Osteoblast (primary cell): ENCODE data around the gene NXPH4. TPM values are rescaled to one million over a fixed set of nuclear protein-coding genes. Genes with fewer than 3 reads are reported as not detected.

Experiments used
- DNase-seq: peaks from one replicate; pipeline ENCODE4 v3.0.0; 2011; ENCODE audit warnings: low spot score, mixed read lengths; ENCODE audit not compliant: insufficient read length; ENCODE audit errors: missing footprints
- H2AFZ ChIP-seq: 2 replicates; pipeline ENCODE4 v1.6.0; 2011; ENCODE audit warnings: mild to moderate bottlenecking, low read length
- H3K27ac ChIP-seq: 2 replicates; pipeline ENCODE4 v1.5.1; 2011; ENCODE audit warnings: mild to moderate bottlenecking, low read depth, low read length, moderate library complexity
- H3K27me3 ChIP-seq: 2 replicates; pipeline ENCODE4 v1.6.0; 2012; ENCODE audit warnings: mild to moderate bottlenecking, control low read depth, inconsistent platforms, low read length, moderate library complexity; ENCODE audit not compliant: insufficient read depth
- H3K36me3 ChIP-seq: 2 replicates; pipeline ENCODE4 v1.5.1; 2011; ENCODE audit warnings: mild to moderate bottlenecking, low read length, control low read depth, moderate library complexity; ENCODE audit not compliant: insufficient read depth
- H3K4me1 ChIP-seq: 2 replicates; pipeline ENCODE4 v1.5.1; 2011; ENCODE audit warnings: mild to moderate bottlenecking, low read length, control low read depth, moderate library complexity; ENCODE audit not compliant: insufficient read depth
- H3K4me2 ChIP-seq: 2 replicates; pipeline ENCODE4 v1.6.0; 2011; ENCODE audit warnings: mild to moderate bottlenecking, low read length; ENCODE audit not compliant: insufficient read depth
- H3K4me3 ChIP-seq: fragments of 200-600 bp; sonication (generic); 3 replicates; pipeline ENCODE4 v1.5.1; 2012; ENCODE audit warnings: mild to moderate bottlenecking, low read length, inconsistent platforms; ENCODE audit not compliant: insufficient read depth
- H3K79me2 ChIP-seq: 2 replicates; pipeline ENCODE4 v1.6.0; 2012; ENCODE audit warnings: mild to moderate bottlenecking, low read length, control low read depth, inconsistent platforms; ENCODE audit not compliant: insufficient read depth
- H3K9me3 ChIP-seq: 2 replicates; pipeline ENCODE4 v1.5.1; 2011; ENCODE audit warnings: low read depth, low read length, control low read depth
- H4K20me1 ChIP-seq: 2 replicates; pipeline ENCODE4 v1.6.0; 2012; ENCODE audit warnings: mild to moderate bottlenecking, low read length, control low read depth; ENCODE audit not compliant: insufficient read depth
- total RNA-seq: library from RNA; depleted of rRNA; stranded (reverse); fragments of >200 nt; gene quantifications from 2 replicates; pipeline ENCODE4 v1.2.3, GENCODE V29; 2012
- TF ChIP-seq, protein P1 (sequence below): IDR thresholded peaks from 2 replicates; pipeline ENCODE4 v1.5.1; 2011; ENCODE audit warnings: mild to moderate bottlenecking, low read depth, low read length, moderate library complexity; ENCODE audit errors: extremely low read depth

NXPH4 gene
- total RNA-seq, 1 donor, result 1.1 TPM

DNA sequence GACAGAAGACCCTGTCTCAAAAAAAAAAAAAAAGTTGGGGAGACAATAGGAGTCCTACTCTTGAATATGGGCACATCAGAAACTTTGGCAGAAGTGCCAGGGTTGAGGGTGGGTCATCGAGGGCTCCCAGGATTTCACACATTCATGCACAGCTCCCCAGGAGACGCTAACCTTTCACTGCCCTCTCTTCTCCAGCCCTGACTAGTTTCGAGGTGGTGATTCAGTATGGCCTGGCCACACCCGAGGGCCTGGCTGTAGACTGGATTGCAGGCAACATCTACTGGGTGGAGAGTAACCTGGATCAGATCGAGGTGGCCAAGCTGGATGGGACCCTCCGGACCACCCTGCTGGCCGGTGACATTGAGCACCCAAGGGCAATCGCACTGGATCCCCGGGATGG, 39.7 kb upstream of the NXPH4 start:
- Histone ChIP-seq H3K27me3 (no peaks in the 10 kb centered on the region), H3K9me3 (no peaks in the 10 kb centered on the region), H4K20me1 (peaks cover 62% of the 10 kb centered on the region), H3K4me2 (no peak overlapping the region), H3K27ac (peak overlapping the region; percentile 65), H3K4me1 (peaks cover 3% of the 10 kb centered on the region), H3K36me3 (peaks cover 96% of the 10 kb centered on the region), H2AFZ (no peak overlapping the region), H3K79me2 (peaks cover 88% of the 10 kb centered on the region), H3K4me3 (no peak overlapping the region)
- peak; percentile 96 for DNase-seq
- TF ChIP-seq, protein P1, sequence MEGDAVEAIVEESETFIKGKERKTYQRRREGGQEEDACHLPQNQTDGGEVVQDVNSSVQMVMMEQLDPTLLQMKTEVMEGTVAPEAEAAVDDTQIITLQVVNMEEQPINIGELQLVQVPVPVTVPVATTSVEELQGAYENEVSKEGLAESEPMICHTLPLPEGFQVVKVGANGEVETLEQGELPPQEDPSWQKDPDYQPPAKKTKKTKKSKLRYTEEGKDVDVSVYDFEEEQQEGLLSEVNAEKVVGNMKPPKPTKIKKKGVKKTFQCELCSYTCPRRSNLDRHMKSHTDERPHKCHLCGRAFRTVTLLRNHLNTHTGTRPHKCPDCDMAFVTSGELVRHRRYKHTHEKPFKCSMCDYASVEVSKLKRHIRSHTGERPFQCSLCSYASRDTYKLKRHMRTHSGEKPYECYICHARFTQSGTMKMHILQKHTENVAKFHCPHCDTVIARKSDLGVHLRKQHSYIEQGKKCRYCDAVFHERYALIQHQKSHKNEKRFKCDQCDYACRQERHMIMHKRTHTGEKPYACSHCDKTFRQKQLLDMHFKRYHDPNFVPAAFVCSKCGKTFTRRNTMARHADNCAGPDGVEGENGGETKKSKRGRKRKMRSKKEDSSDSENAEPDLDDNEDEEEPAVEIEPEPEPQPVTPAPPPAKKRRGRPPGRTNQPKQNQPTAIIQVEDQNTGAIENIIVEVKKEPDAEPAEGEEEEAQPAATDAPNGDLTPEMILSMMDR, result no peak

DNA sequence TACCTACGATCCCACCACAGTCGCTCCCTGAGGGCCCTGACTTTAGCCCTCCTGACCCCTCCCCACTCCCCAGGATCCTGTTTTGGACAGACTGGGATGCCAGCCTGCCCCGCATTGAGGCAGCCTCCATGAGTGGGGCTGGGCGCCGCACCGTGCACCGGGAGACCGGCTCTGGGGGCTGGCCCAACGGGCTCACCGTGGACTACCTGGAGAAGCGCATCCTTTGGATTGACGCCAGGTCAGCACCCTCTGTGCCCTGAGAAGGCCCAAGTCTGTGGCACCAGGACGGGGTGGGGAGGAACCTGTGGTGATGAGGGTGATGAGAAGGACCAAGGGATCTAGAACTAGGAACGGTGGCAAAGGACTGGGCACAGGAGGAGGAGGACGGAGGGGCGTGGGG, 39.2 kb upstream of the NXPH4 start:
- peak overlapping the region; percentile 65 for H3K27ac ChIP-seq
- TF ChIP-seq, protein P1, result no peak
- no peak overlapping the region for H2AFZ ChIP-seq
- DNase-seq, result peak; percentile 18
- H3K79me2 ChIP-seq, result peaks cover 89% of the 10 kb centered on the region
- peaks cover 66% of the 10 kb centered on the region for H4K20me1 ChIP-seq
- no peaks in the 10 kb centered on the region for H3K27me3 ChIP-seq
- H3K36me3 ChIP-seq, result peaks cover 100% of the 10 kb centered on the region
- no peak overlapping the region for H3K4me3 ChIP-seq
- H3K9me3 ChIP-seq, result no peaks in the 10 kb centered on the region
- no peak overlapping the region for H3K4me2 ChIP-seq
- peaks cover 3% of the 10 kb centered on the region for H3K4me1 ChIP-seq

DNA sequence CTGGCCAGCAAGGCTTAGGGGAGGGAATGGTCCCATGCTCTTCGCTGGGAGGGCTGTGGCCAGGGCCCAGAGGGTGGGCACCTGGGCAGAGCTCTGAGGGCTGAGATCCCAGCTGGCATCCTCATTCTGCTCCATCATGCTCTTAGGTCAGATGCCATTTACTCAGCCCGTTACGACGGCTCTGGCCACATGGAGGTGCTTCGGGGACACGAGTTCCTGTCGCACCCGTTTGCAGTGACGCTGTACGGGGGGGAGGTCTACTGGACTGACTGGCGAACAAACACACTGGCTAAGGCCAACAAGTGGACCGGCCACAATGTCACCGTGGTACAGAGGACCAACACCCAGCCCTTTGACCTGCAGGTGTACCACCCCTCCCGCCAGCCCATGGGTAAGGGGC, 38.4 kb upstream of the NXPH4 start:
- no peak overlapping the region for H3K27ac ChIP-seq
- H3K79me2 ChIP-seq, result peaks cover 84% of the 10 kb centered on the region
- peak; percentile 55 for DNase-seq
- H3K9me3 ChIP-seq, result no peaks in the 10 kb centered on the region
- peaks cover 3% of the 10 kb centered on the region for H3K4me1 ChIP-seq
- no peak overlapping the region for H2AFZ ChIP-seq
- H3K27me3 ChIP-seq, result no peaks in the 10 kb centered on the region
- no peak overlapping the region for H3K4me2 ChIP-seq
- H3K4me3 ChIP-seq, result no peak overlapping the region
- TF ChIP-seq, protein P1, result no peak
- H4K20me1 ChIP-seq, result peaks cover 61% of the 10 kb centered on the region
- peaks cover 94% of the 10 kb centered on the region for H3K36me3 ChIP-seq

GRCh38 chr12:57179331-57180086, 37.1 kb upstream of the NXPH4 start:
- H3K36me3 ChIP-seq, result peaks cover 94% of the 10 kb centered on the region

More at GRCh38 chr12:57179331-57180086, 37.1 kb upstream of the NXPH4 start:
- Histone ChIP-seq H3K27ac (no peak overlapping the region), H3K4me3 (no peak overlapping the region), H3K4me2 (no peak overlapping the region), H3K27me3 (no peaks in the 10 kb centered on the region), H4K20me1 (peaks cover 64% of the 10 kb centered on the region), H3K79me2 (peaks cover 86% of the 10 kb centered on the region), H3K9me3 (no peaks in the 10 kb centered on the region), H3K4me1 (peaks cover 3% of the 10 kb centered on the region), H2AFZ (no peak overlapping the region)
- peak; percentile 75 for DNase-seq
- TF ChIP-seq, protein P1, result no peak
